ENCODE results near the gene XKR7.

Gene XKR7

DNA sequence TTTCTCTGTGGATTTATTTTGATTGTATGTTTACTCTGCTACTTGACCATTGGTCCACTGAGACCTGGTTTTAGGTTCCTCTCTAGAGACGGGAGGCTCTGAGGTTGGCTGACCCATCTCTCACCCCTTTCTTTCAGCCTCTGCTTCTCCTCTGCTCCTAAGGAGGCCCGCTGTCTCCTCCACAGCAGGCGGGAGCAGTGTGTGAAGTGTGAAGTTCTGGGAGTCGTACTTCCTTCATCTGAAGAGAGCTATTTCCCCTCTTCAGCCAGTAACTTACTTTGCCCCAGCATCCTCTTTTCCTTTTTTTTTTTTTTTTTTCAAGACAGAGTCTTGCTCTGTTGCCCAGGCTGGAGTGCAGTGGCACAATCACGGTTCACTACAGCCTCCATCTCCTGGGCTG lies 37.2 kb upstream of the XKR7 start:
- no peaks in the 10 kb centered on the region for H3K9me3 ChIP-seq (ENCODE audit: control extremely low read depth in 1 of 5, control insufficient read depth in 4 of 5, insufficient read depth in 2 of 5, low read depth in 1 of 5, low read length in 4 of 5)
- DNase-seq, result no peak
- H3K36me3 ChIP-seq (ENCODE audit: control insufficient read depth in 4 of 4, insufficient read depth in 4 of 4, low read length in 3 of 4), result peaks cover 0 to 2% (median 0%) of the 10 kb centered on the region in 4 experiments
- H3K4me1 ChIP-seq (ENCODE audit: control extremely low read depth in 1 of 4, control insufficient read depth in 4 of 4, insufficient read depth in 4 of 4, low read length in 3 of 4), result no peaks in the 10 kb centered on the region
- WGBS (ENCODE audit: insufficient coverage), result 50% methylated on average over 2 of the region's 5 CpGs
- no peaks in the 10 kb centered on the region for H3K27me3 ChIP-seq (replicated peaks in 2 of 5; ENCODE audit: control insufficient read depth in 4 of 5, insufficient read depth in 5 of 5, low read length in 4 of 5)
- H3K4me3 ChIP-seq (ENCODE audit: control insufficient read depth in 1 of 7, extremely low read depth in 1 of 7, insufficient read depth in 4 of 7, low read depth in 2 of 7, low read length in 6 of 7), result no peak overlapping the region
- H3K27ac ChIP-seq (ENCODE audit: insufficient read depth in 1 of 2, low read depth in 1 of 2, low read length in 2 of 2, poor library complexity in 1 of 2, severe bottlenecking in 2 of 2), result no peak overlapping the region
- ChIA-PET CTCF (interaction anchor here (0.6 to 1.2 kb wide), 2 partner anchors 51 to 104 kb away, joined by 3 read pairs; no protein-coding TSS in a partner anchor), POLR2A (interaction anchor here (1.0 kb wide), 1 partner anchor 13 kb away, joined by 3 read pairs; no protein-coding TSS in a partner anchor)

GRCh38 chr20:31933698-31934097 lies 34.3 kb upstream of the XKR7 start:
- CTCF ChIA-PET, result interaction anchor here (3.3 kb wide), 1 partner anchor 14 kb away, joined by 16 read pairs; no protein-coding TSS in a partner anchor
- no peaks in the 10 kb centered on the region for H3K4me1 ChIP-seq (ENCODE audit: control extremely low read depth in 1 of 4, control insufficient read depth in 4 of 4, insufficient read depth in 4 of 4, low read length in 3 of 4)
- H3K4me3 ChIP-seq (ENCODE audit: control insufficient read depth in 1 of 7, extremely low read depth in 1 of 7, insufficient read depth in 4 of 7, low read depth in 2 of 7, low read length in 6 of 7), result no peak overlapping the region
- DNase-seq, result no peak
- H3K27me3 ChIP-seq (replicated peaks in 2 of 5; ENCODE audit: control insufficient read depth in 4 of 5, insufficient read depth in 5 of 5, low read length in 4 of 5), result no peaks in the 10 kb centered on the region
- H3K36me3 ChIP-seq (ENCODE audit: control insufficient read depth in 4 of 4, insufficient read depth in 4 of 4, low read length in 3 of 4), result peaks cover 0 to 2% (median 0%) of the 10 kb centered on the region in 4 experiments
- WGBS (ENCODE audit: insufficient coverage), result 93% methylated on average over 6 of the region's 10 CpGs
- no peaks in the 10 kb centered on the region for H3K9me3 ChIP-seq (ENCODE audit: control extremely low read depth in 1 of 5, control insufficient read depth in 4 of 5, insufficient read depth in 2 of 5, low read depth in 1 of 5, low read length in 4 of 5)
- POLR2A ChIA-PET, result no interaction called here
- no peak overlapping the region for H3K27ac ChIP-seq (ENCODE audit: insufficient read depth in 1 of 2, low read depth in 1 of 2, low read length in 2 of 2, poor library complexity in 1 of 2, severe bottlenecking in 2 of 2)

DNA sequence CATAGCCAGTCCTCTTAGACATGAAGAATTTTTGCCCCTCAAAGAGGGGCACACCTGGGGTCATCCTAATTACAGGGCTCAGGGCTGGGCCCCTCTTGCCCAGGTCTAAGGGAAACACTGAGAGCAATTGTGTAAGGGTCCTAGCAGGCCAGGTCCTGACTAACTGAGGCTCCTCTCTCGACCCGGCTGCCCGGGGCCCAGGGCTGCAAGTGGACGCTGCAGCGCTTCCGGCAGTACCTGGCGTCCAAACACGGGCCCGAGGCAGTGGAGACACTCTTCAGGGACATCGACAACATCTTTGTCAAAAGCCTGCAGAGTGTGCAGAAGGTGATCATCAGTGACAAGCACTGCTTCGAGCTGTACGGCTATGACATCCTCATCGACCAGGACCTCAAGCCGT lies 33.5 kb upstream of the XKR7 start:
- Histone ChIP-seq H3K9me3 (ENCODE audit: control extremely low read depth in 1 of 5, control insufficient read depth in 4 of 5, insufficient read depth in 2 of 5, low read depth in 1 of 5, low read length in 4 of 5) (no peaks in the 10 kb centered on the region), H3K27ac (ENCODE audit: insufficient read depth in 1 of 2, low read depth in 1 of 2, low read length in 2 of 2, poor library complexity in 1 of 2, severe bottlenecking in 2 of 2) (no peak overlapping the region), H3K36me3 (ENCODE audit: control insufficient read depth in 4 of 4, insufficient read depth in 4 of 4, low read length in 3 of 4) (peaks cover 0 to 2% (median 0%) of the 10 kb centered on the region in 4 experiments), H3K4me3 (ENCODE audit: control insufficient read depth in 1 of 7, extremely low read depth in 1 of 7, insufficient read depth in 4 of 7, low read depth in 2 of 7, low read length in 6 of 7) (no peak overlapping the region), H3K27me3 (replicated peaks in 2 of 5; ENCODE audit: control insufficient read depth in 4 of 5, insufficient read depth in 5 of 5, low read length in 4 of 5) (no peaks in the 10 kb centered on the region), H3K4me1 (ENCODE audit: control extremely low read depth in 1 of 4, control insufficient read depth in 4 of 4, insufficient read depth in 4 of 4, low read length in 3 of 4) (no peaks in the 10 kb centered on the region)
- POLR2A ChIA-PET, result no interaction called here
- CTCF ChIA-PET, result interaction anchor here (0.7 to 3.3 kb wide), 7 partner anchors 10 to 156 kb away, joined by 3 to 16 read pairs (median 3); no protein-coding TSS in a partner anchor
- DNase-seq, result no peak
- 96% methylated on average over 14 of the region's 14 CpGs for WGBS (ENCODE audit: insufficient coverage)

DNA sequence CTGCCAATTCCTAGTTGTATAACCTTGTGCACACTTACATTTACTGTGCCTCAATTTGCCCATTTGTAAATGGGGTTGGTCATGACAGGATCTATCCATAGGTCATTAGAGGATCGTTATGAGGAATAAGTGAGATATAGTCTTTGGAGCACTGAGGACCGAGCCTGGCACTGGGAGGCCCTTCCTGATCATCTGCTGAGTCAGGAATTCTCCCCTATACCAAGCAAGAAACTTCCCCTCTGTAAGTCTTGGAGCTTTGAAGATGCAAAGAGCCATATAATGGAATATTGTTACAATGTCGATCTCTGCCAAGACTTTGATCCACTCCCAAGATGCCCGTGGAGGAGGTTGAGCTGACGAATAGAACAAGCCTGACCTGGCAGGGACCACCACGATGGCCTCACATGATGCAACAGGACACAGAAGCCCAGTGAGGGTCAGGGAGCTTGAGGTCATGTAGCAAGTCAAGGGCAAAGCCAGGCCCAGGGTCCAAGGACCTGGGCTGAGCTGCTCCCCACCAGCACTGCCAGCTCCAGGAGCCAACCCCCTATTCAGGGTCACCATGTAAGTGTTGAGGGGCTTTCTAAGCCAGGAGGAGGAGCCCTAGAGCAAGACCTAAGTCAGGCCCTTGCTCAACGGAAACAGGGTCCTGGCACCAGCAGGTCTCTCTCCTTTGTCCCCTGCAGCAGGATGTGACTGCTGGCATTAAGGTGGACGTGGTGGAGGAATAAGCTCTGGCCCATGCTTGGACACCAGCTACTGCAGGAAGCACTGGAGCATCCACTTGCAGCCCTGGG lies 32.8 kb upstream of the XKR7 start:
- peaks cover 0 to 2% (median 0%) of the 10 kb centered on the region in 4 experiments for H3K36me3 ChIP-seq (ENCODE audit: control insufficient read depth in 4 of 4, insufficient read depth in 4 of 4, low read length in 3 of 4)
- peak; percentile 26 to 42 (median 41) for DNase-seq
- H3K4me3 ChIP-seq (ENCODE audit: control insufficient read depth in 1 of 7, extremely low read depth in 1 of 7, insufficient read depth in 4 of 7, low read depth in 2 of 7, low read length in 6 of 7), result no peak overlapping the region
- no peaks in the 10 kb centered on the region for H3K9me3 ChIP-seq (ENCODE audit: control extremely low read depth in 1 of 5, control insufficient read depth in 4 of 5, insufficient read depth in 2 of 5, low read depth in 1 of 5, low read length in 4 of 5)
- H3K27ac ChIP-seq (ENCODE audit: insufficient read depth in 1 of 2, low read depth in 1 of 2, low read length in 2 of 2, poor library complexity in 1 of 2, severe bottlenecking in 2 of 2), result no peak overlapping the region
- no peaks in the 10 kb centered on the region for H3K4me1 ChIP-seq (ENCODE audit: control extremely low read depth in 1 of 4, control insufficient read depth in 4 of 4, insufficient read depth in 4 of 4, low read length in 3 of 4)
- ChIA-PET CTCF (interaction anchor here (0.7 to 3.3 kb wide), 10 partner anchors 9 to 190 kb away, joined by 3 to 16 read pairs (median 3); no protein-coding TSS in a partner anchor), POLR2A (no interaction called here)
- no peaks in the 10 kb centered on the region for H3K27me3 ChIP-seq (replicated peaks in 2 of 5; ENCODE audit: control insufficient read depth in 4 of 5, insufficient read depth in 5 of 5, low read length in 4 of 5)
- 86% methylated on average over 5 of the region's 8 CpGs for WGBS (ENCODE audit: insufficient coverage)

GRCh38 chr20:31936420-31936819 lies 31.5 kb upstream of the XKR7 start:
- H3K27me3 ChIP-seq (replicated peaks in 2 of 5; ENCODE audit: control insufficient read depth in 4 of 5, insufficient read depth in 5 of 5, low read length in 4 of 5), result no peaks in the 10 kb centered on the region
- no peak overlapping the region for H3K4me3 ChIP-seq (ENCODE audit: control insufficient read depth in 1 of 7, extremely low read depth in 1 of 7, insufficient read depth in 4 of 7, low read depth in 2 of 7, low read length in 6 of 7)
- ChIA-PET POLR2A (no interaction called here), CTCF (interaction anchor here (1.2 to 3.3 kb wide), 3 partner anchors 15 to 46 kb away, joined by 3 to 16 read pairs (median 4); partner anchors contain the start of gene PDRG1)
- no peak for DNase-seq
- H3K4me1 ChIP-seq (ENCODE audit: control extremely low read depth in 1 of 4, control insufficient read depth in 4 of 4, insufficient read depth in 4 of 4, low read length in 3 of 4), result no peaks in the 10 kb centered on the region
- no peaks in the 10 kb centered on the region for H3K9me3 ChIP-seq (ENCODE audit: control extremely low read depth in 1 of 5, control insufficient read depth in 4 of 5, insufficient read depth in 2 of 5, low read depth in 1 of 5, low read length in 4 of 5)
- H3K27ac ChIP-seq (ENCODE audit: insufficient read depth in 1 of 2, low read depth in 1 of 2, low read length in 2 of 2, poor library complexity in 1 of 2, severe bottlenecking in 2 of 2), result no peak overlapping the region
- peaks cover 0 to 2% (median 0%) of the 10 kb centered on the region in 4 experiments for H3K36me3 ChIP-seq (ENCODE audit: control insufficient read depth in 4 of 4, insufficient read depth in 4 of 4, low read length in 3 of 4)
- 83% methylated on average over 1 of the region's 4 CpGs for WGBS (ENCODE audit: insufficient coverage)

GRCh38 chr20:31937820-31938219 lies 30.1 kb upstream of the XKR7 start:
- no peaks in the 10 kb centered on the region for H3K4me1 ChIP-seq (ENCODE audit: control extremely low read depth in 1 of 4, control insufficient read depth in 4 of 4, insufficient read depth in 4 of 4, low read length in 3 of 4)
- CTCF ChIA-PET, result interaction anchor here (0.9 to 1.0 kb wide), 3 partner anchors 10 to 80 kb away, joined by 3 to 5 read pairs (median 4); partner anchors contain the start of gene PDRG1
- no CpG with 5 or more reads among the region's 1 CpG for WGBS (ENCODE audit: insufficient coverage)
- H3K4me3 ChIP-seq (ENCODE audit: control insufficient read depth in 1 of 7, extremely low read depth in 1 of 7, insufficient read depth in 4 of 7, low read depth in 2 of 7, low read length in 6 of 7), result no peak overlapping the region
- H3K27ac ChIP-seq (ENCODE audit: insufficient read depth in 1 of 2, low read depth in 1 of 2, low read length in 2 of 2, poor library complexity in 1 of 2, severe bottlenecking in 2 of 2), result no peak overlapping the region
- POLR2A ChIA-PET, result no interaction called here
- peaks cover 0 to 2% (median 0%) of the 10 kb centered on the region in 4 experiments for H3K36me3 ChIP-seq (ENCODE audit: control insufficient read depth in 4 of 4, insufficient read depth in 4 of 4, low read length in 3 of 4)
- H3K27me3 ChIP-seq (replicated peaks in 2 of 5; ENCODE audit: control insufficient read depth in 4 of 5, insufficient read depth in 5 of 5, low read length in 4 of 5), result no peaks in the 10 kb centered on the region
- no peaks in the 10 kb centered on the region for H3K9me3 ChIP-seq (ENCODE audit: control extremely low read depth in 1 of 5, control insufficient read depth in 4 of 5, insufficient read depth in 2 of 5, low read depth in 1 of 5, low read length in 4 of 5)
- DNase-seq, result no peak

DNA sequence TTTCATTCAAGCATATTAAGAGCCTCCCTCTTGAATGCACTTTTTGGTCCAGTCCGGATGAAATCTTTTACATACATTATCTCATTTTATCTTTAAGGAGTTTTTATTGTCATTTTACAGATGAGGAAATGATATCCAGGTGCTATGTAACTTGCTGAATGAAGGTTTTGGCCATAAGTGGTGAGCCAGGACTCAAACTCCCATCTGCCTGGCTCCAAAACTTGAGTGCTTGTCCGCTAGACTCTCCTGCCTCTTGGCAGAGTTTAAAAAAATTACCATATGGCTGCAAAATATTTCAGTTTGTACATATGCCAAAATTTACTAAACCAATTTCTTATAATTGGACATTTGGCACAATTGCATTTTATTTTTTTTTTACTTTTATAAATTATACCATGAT lies 28.3 kb upstream of the XKR7 start:
- H3K4me1 ChIP-seq (ENCODE audit: control extremely low read depth in 1 of 4, control insufficient read depth in 4 of 4, insufficient read depth in 4 of 4, low read length in 3 of 4), result no peaks in the 10 kb centered on the region
- POLR2A ChIA-PET, result interaction anchor here (0.6 kb wide), 1 partner anchor 53 kb away, joined by 3 read pairs; no protein-coding TSS in a partner anchor
- WGBS (ENCODE audit: insufficient coverage), result 100% methylated on average over 1 of the region's 2 CpGs
- no peaks in the 10 kb centered on the region for H3K9me3 ChIP-seq (ENCODE audit: control extremely low read depth in 1 of 5, control insufficient read depth in 4 of 5, insufficient read depth in 2 of 5, low read depth in 1 of 5, low read length in 4 of 5)
- no peak overlapping the region for H3K27ac ChIP-seq (ENCODE audit: insufficient read depth in 1 of 2, low read depth in 1 of 2, low read length in 2 of 2, poor library complexity in 1 of 2, severe bottlenecking in 2 of 2)
- no peak for DNase-seq
- no peaks in the 10 kb centered on the region for H3K27me3 ChIP-seq (replicated peaks in 2 of 5; ENCODE audit: control insufficient read depth in 4 of 5, insufficient read depth in 5 of 5, low read length in 4 of 5)
- H3K36me3 ChIP-seq (ENCODE audit: control insufficient read depth in 4 of 4, insufficient read depth in 4 of 4, low read length in 3 of 4), result peaks cover 0 to 12% (median 11%) of the 10 kb centered on the region in 4 experiments
- CTCF ChIA-PET, result interaction anchor here (1.1 to 1.8 kb wide), 3 partner anchors 11 to 87 kb away, joined by 3 to 4 read pairs (median 3); partner anchors contain the start of gene PDRG1
- H3K4me3 ChIP-seq (ENCODE audit: control insufficient read depth in 1 of 7, extremely low read depth in 1 of 7, insufficient read depth in 4 of 7, low read depth in 2 of 7, low read length in 6 of 7), result no peak overlapping the region

Measured in common myeloid progenitor, CD34-positive (primary cell).